Neural cell (in vitro differentiated cells): ENCODE results near the gene GLI3. TPM values are rescaled to one million over a fixed set of nuclear protein-coding genes. Genes with fewer than 3 reads are reported as not detected.

Source experiments
- H2AFZ ChIP-seq: fragments of 200-600, 300-800 bp; sonication (generic), shearing (Covaris generic); 2 replicates; pipeline ENCODE4 v1.6.0; 2014; ENCODE audit warnings: low read depth, mild to moderate bottlenecking, antibody characterized with exemption, low read length, moderate library complexity
- H3F3A ChIP-seq: fragments of 200-600 bp; shearing (Covaris generic); 2 replicates; pipeline ENCODE4 v1.6.1; 2016; ENCODE audit warnings: mild to moderate bottlenecking, moderate library complexity, mixed read lengths, antibody characterized with exemption, low read length; ENCODE audit not compliant: insufficient read depth, poor library complexity, severe bottlenecking
- H3K27ac ChIP-seq: fragments of 200-600, 300-800 bp; sonication (generic), shearing (Covaris generic); 2 replicates; pipeline ENCODE4 v1.5.1; 2014; ENCODE audit warnings: mild to moderate bottlenecking, low read length, moderate library complexity
- H3K27me3 ChIP-seq: fragments of 300-800, 200-600 bp; sonication (generic), shearing (Covaris generic); 2 replicates; pipeline ENCODE4 v1.6.0; 2014; ENCODE audit warnings: mild to moderate bottlenecking, low read depth, low read length, moderate library complexity; ENCODE audit not compliant: insufficient read depth
- H3K36me3 ChIP-seq: fragments of 300-800, 200-600 bp; sonication (generic), shearing (Covaris generic); 2 replicates; pipeline ENCODE4 v1.5.1; 2014; ENCODE audit warnings: mild to moderate bottlenecking, antibody characterized with exemption, low read length, moderate library complexity; ENCODE audit not compliant: insufficient read depth
- H3K4me2 ChIP-seq: fragments of 300-800, 200-600 bp; sonication (generic), shearing (Covaris generic); 2 replicates; pipeline ENCODE4 v1.6.0; 2014; ENCODE audit warnings: mild to moderate bottlenecking, low read length
- H3K4me3 ChIP-seq: fragments of 300-800, 200-600 bp; sonication (generic), shearing (Covaris generic); 2 replicates; pipeline ENCODE4 v1.5.1; 2014; ENCODE audit warnings: mild to moderate bottlenecking, low read length, moderate library complexity
- H3K79me2 ChIP-seq: fragments of 200-600 bp; shearing (Covaris generic); replicated peaks from 2 replicates; pipeline ENCODE4 v1.6.0; 2014; ENCODE audit warnings: mild to moderate bottlenecking, low read length, moderate library complexity; ENCODE audit not compliant: insufficient read depth
- H3K9ac ChIP-seq: fragments of 300-800, 200-600 bp; sonication (generic), shearing (Covaris generic); 2 replicates; pipeline ENCODE4 v1.6.1; 2016; ENCODE audit warnings: mild to moderate bottlenecking, low read length, mixed read lengths
- H3K9me2 ChIP-seq: fragments of 200-600 bp; shearing (Covaris generic); 2 replicates; pipeline ENCODE4 v1.6.1; 2016; ENCODE audit warnings: mild to moderate bottlenecking, low read length, mixed read lengths; ENCODE audit not compliant: insufficient read depth
- H3K9me3 ChIP-seq: fragments of 200-600, 300-800 bp; sonication (generic), shearing (Covaris generic); 2 replicates; pipeline ENCODE4 v1.6.1; 2016; ENCODE audit warnings: mild to moderate bottlenecking, mixed run types, low read length, moderate library complexity, mixed read lengths
- H4K20me1 ChIP-seq: fragments of 200-600 bp; shearing (Covaris generic); 2 replicates; pipeline ENCODE4 v1.6.1; 2016; ENCODE audit warnings: mild to moderate bottlenecking, mixed run types; ENCODE audit not compliant: insufficient read depth
- EP300 ChIP-seq: fragments of 450-650 bp; conservative IDR thresholded peaks from 2 replicates; pipeline ENCODE4 v1.6.1; 2014; ENCODE audit warnings: antibody characterized with exemption, mild to moderate bottlenecking, moderate library complexity; ENCODE audit not compliant: poor library complexity, severe bottlenecking
- EZH2 ChIP-seq: fragments of 200-600, 300-800 bp; shearing (Covaris generic), sonication (generic); IDR thresholded peaks from 2 replicates; pipeline ENCODE4 v1.6.1; 2014; ENCODE audit warnings: antibody characterized with exemption, low read length, borderline replicate concordance, mild to moderate bottlenecking; ENCODE audit not compliant: insufficient read depth, poor library complexity, severe bottlenecking
- MXI1 ChIP-seq: fragments of 450-650 bp; conservative IDR thresholded peaks from 2 replicates; pipeline ENCODE4 v1.6.1; 2014; ENCODE audit warnings: antibody characterized with exemption, mild to moderate bottlenecking; ENCODE audit not compliant: poor library complexity, severe bottlenecking
- POLR2AphosphoS5 ChIP-seq: IDR thresholded peaks from 2 replicates; pipeline ENCODE4 v1.6.1; 2012
- RAD21 ChIP-seq: fragments of 450-650 bp; conservative IDR thresholded peaks from 2 replicates; pipeline ENCODE4 v1.6.1; 2014; ENCODE audit warnings: antibody characterized with exemption, mild to moderate bottlenecking, moderate library complexity
- SMC3 ChIP-seq: fragments of 450-650 bp; conservative IDR thresholded peaks from 2 replicates; pipeline ENCODE4 v1.6.1; 2014; ENCODE audit warnings: antibody characterized with exemption, mild to moderate bottlenecking, moderate library complexity; ENCODE audit not compliant: poor library complexity
- TAF1 ChIP-seq: IDR thresholded peaks from 2 replicates; pipeline ENCODE4 v1.6.1; 2012; ENCODE audit warnings: low read depth
- polyA plus RNA-seq: library from polyadenylated mRNA; depleted of rRNA; stranded (reverse); fragments of >200 nt; gene quantifications from 2 replicates; pipeline ENCODE4 v1.2.3, GENCODE V29; 2014
- TF ChIP-seq, protein P1 (sequence below): fragments of 450-650 bp; IDR thresholded peaks from 2 replicates; pipeline ENCODE4 v1.5.1; 2014; ENCODE audit warnings: antibody characterized with exemption, mild to moderate bottlenecking, moderate library complexity; ENCODE audit not compliant: poor library complexity, severe bottlenecking
- TF ChIP-seq, protein P2 (sequence below): IDR thresholded peaks from 2 replicates; pipeline ENCODE4 v1.6.1; 2012; ENCODE audit warnings: borderline replicate concordance

The GLI3 gene
- polyA plus RNA-seq, 1 donor from 2014 or later: 0.19 TPM

DNA sequence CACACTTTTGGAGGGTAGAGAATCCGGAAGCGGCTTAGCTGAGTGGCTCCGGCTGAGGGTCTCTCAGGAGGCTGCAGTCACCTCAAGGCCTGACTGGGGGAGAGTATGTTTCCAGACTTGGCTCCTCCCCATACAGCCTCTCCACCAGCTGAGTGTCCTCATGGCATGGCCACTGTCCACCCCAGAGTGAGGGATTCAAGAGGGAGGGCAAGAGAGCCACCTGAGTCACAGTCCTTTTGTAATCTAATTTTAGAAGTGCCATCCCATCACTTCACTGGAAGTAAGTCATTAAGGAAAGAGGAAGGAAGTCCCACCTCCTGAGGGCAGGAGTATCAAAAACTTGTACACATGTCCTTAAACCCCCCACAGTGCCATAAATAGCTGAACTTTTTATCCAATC, 134.0 kb downstream of the GLI3 start:
- H3K36me3 ChIP-seq: no peaks in the 10 kb centered on the region
- no peaks in the 10 kb centered on the region for H3K9me2 ChIP-seq
- H3K9me3 ChIP-seq: no peaks in the 10 kb centered on the region
- H3K4me2 ChIP-seq: no peak overlapping the region
- no peak overlapping the region for H3K9ac ChIP-seq
- H3K4me3 ChIP-seq: no peak overlapping the region
- peaks cover 94% of the 10 kb centered on the region for H3K79me2 ChIP-seq
- no peaks in the 10 kb centered on the region for H3F3A ChIP-seq
- H2AFZ ChIP-seq: no peak overlapping the region
- H3K27me3 ChIP-seq: peaks cover 11% of the 10 kb centered on the region
- H4K20me1 ChIP-seq: no peaks in the 10 kb centered on the region
- H3K27ac ChIP-seq: no peak overlapping the region
- TF ChIP-seq EP300 (no peak), MXI1 (no peak), SMC3 (no peak), POLR2AphosphoS5 (no peak), TAF1 (no peak)
- TF ChIP-seq, protein P1, sequence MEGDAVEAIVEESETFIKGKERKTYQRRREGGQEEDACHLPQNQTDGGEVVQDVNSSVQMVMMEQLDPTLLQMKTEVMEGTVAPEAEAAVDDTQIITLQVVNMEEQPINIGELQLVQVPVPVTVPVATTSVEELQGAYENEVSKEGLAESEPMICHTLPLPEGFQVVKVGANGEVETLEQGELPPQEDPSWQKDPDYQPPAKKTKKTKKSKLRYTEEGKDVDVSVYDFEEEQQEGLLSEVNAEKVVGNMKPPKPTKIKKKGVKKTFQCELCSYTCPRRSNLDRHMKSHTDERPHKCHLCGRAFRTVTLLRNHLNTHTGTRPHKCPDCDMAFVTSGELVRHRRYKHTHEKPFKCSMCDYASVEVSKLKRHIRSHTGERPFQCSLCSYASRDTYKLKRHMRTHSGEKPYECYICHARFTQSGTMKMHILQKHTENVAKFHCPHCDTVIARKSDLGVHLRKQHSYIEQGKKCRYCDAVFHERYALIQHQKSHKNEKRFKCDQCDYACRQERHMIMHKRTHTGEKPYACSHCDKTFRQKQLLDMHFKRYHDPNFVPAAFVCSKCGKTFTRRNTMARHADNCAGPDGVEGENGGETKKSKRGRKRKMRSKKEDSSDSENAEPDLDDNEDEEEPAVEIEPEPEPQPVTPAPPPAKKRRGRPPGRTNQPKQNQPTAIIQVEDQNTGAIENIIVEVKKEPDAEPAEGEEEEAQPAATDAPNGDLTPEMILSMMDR: no peak

DNA sequence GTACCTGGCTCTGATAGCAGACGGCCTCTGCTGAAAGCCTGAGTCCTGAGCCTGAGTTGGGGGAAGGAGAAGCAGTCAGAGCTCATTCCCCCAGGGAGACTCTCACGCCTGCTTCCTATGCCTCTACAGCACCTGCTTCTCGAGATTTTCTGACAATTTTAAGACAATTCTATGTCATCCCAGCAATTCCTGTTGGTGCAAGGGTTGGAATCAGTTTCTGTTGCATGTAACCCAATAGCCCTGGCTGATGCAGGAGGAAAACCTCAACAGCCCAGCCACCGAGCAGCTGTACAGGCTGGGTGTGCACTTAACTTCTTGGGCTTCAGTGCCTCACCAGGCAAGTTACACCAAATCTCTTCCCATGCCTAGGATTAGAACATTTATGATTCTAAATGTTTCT, 134.7 kb downstream of the GLI3 start:
- no peaks in the 10 kb centered on the region for H4K20me1 ChIP-seq
- no peak overlapping the region for H3K4me3 ChIP-seq
- no peaks in the 10 kb centered on the region for H3K36me3 ChIP-seq
- no peak for TF ChIP-seq RAD21
- TF ChIP-seq SMC3: no peak
- no peak for TF ChIP-seq TAF1
- no peak for TF ChIP-seq EP300
- TF ChIP-seq POLR2AphosphoS5: no peak
- no peak for TF ChIP-seq MXI1
- TF ChIP-seq, protein P1: no peak
- TF ChIP-seq, protein P2, sequence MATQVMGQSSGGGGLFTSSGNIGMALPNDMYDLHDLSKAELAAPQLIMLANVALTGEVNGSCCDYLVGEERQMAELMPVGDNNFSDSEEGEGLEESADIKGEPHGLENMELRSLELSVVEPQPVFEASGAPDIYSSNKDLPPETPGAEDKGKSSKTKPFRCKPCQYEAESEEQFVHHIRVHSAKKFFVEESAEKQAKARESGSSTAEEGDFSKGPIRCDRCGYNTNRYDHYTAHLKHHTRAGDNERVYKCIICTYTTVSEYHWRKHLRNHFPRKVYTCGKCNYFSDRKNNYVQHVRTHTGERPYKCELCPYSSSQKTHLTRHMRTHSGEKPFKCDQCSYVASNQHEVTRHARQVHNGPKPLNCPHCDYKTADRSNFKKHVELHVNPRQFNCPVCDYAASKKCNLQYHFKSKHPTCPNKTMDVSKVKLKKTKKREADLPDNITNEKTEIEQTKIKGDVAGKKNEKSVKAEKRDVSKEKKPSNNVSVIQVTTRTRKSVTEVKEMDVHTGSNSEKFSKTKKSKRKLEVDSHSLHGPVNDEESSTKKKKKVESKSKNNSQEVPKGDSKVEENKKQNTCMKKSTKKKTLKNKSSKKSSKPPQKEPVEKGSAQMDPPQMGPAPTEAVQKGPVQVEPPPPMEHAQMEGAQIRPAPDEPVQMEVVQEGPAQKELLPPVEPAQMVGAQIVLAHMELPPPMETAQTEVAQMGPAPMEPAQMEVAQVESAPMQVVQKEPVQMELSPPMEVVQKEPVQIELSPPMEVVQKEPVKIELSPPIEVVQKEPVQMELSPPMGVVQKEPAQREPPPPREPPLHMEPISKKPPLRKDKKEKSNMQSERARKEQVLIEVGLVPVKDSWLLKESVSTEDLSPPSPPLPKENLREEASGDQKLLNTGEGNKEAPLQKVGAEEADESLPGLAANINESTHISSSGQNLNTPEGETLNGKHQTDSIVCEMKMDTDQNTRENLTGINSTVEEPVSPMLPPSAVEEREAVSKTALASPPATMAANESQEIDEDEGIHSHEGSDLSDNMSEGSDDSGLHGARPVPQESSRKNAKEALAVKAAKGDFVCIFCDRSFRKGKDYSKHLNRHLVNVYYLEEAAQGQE: no peak
- TF ChIP-seq EZH2: no peak
- H3K9me2 ChIP-seq: no peaks in the 10 kb centered on the region
- H3K27me3 ChIP-seq: peaks cover 14% of the 10 kb centered on the region
- no peak overlapping the region for H2AFZ ChIP-seq
- no peak overlapping the region for H3K27ac ChIP-seq
- no peaks in the 10 kb centered on the region for H3F3A ChIP-seq
- peaks cover 94% of the 10 kb centered on the region for H3K79me2 ChIP-seq
- H3K4me2 ChIP-seq: no peak overlapping the region
- no peaks in the 10 kb centered on the region for H3K9me3 ChIP-seq
- no peak overlapping the region for H3K9ac ChIP-seq
